Measurements from ENCODE around the gene CHCHD3.
A peak's percentile ranks its signal among the peaks of the same experiment; 100 is the strongest.

Gene CHCHD3

GRCh38 chr7:132942701-132943100 lies 139.2 kb downstream of the CHCHD3 start:
- no peak for TF ChIP-seq CTCF (IDR thresholded peaks at IDR 0.05; ENCODE audit: control insufficient read depth, extremely low read depth, insufficient read depth)
- no peak for DNase-seq (ENCODE audit: low read depth)
- no peak overlapping the region for H3K4me3 ChIP-seq (ENCODE audit: low read depth, low read length)

GRCh38 chr7:132941905-132942304 lies 140.0 kb downstream of the CHCHD3 start:
- DNase-seq (ENCODE audit: low read depth): no peak
- TF ChIP-seq CTCF (IDR thresholded peaks at IDR 0.05; ENCODE audit: control insufficient read depth, extremely low read depth, insufficient read depth): no peak
- no peak overlapping the region for H3K4me3 ChIP-seq (ENCODE audit: low read depth, low read length)

- DNase-seq (ENCODE audit: low read depth): no peak
- H3K4me3 ChIP-seq (ENCODE audit: low read depth, low read length): no peak overlapping the region
- no peak for TF ChIP-seq CTCF (IDR thresholded peaks at IDR 0.05; ENCODE audit: control insufficient read depth, extremely low read depth, insufficient read depth)
Observed at GRCh38 chr7:132941428-132941827, 140.5 kb downstream of the CHCHD3 start.

- TF ChIP-seq CTCF (IDR thresholded peaks at IDR 0.05; ENCODE audit: control insufficient read depth, extremely low read depth, insufficient read depth): no peak
- H3K4me3 ChIP-seq (ENCODE audit: low read depth, low read length): no peak overlapping the region
- no peak for DNase-seq (ENCODE audit: low read depth)
Observed at GRCh38 chr7:132940084-132940483, 141.8 kb downstream of the CHCHD3 start.

- H3K4me3 ChIP-seq (ENCODE audit: low read depth, low read length): no peak overlapping the region
- no peak for TF ChIP-seq CTCF (IDR thresholded peaks at IDR 0.05; ENCODE audit: control insufficient read depth, extremely low read depth, insufficient read depth)
- peak; percentile 79 for DNase-seq (ENCODE audit: low read depth)
Observed at GRCh38 chr7:132939495-132939894, 142.4 kb downstream of the CHCHD3 start.

- no peak for TF ChIP-seq CTCF (IDR thresholded peaks at IDR 0.05; ENCODE audit: control insufficient read depth, extremely low read depth, insufficient read depth)
- no peak overlapping the region for H3K4me3 ChIP-seq (ENCODE audit: low read depth, low read length)
- DNase-seq (ENCODE audit: low read depth): no peak
Observed at GRCh38 chr7:132937286-132937685, 144.6 kb downstream of the CHCHD3 start.

- no peak for TF ChIP-seq CTCF (IDR thresholded peaks at IDR 0.05; ENCODE audit: control insufficient read depth, extremely low read depth, insufficient read depth)
- DNase-seq (ENCODE audit: low read depth): no peak
- H3K4me3 ChIP-seq (ENCODE audit: low read depth, low read length): no peak overlapping the region
Observed at GRCh38 chr7:132935608-132936007, 146.3 kb downstream of the CHCHD3 start.

Data from LNCaP clone FGC (cell line).